Ovary (tissue), 9 donors: Measurements from ENCODE around the gene HMX2. TPM values are rescaled to one million over a fixed set of nuclear protein-coding genes. Genes with fewer than 3 reads are reported as not detected.

Experiments used
- DNase-seq, 5 donors: peaks; one replicate each; pipeline ENCODE4 v3.0.0-alpha.2; 2019 to 2020
- H3K27ac ChIP-seq, 2 donors: fragments of 200-600 bp; one replicate each; pipeline versions ENCODE4 v1.5.1 to v1.8.0; 2019 to 2022
- H3K27me3 ChIP-seq: fragments of 200-600 bp; one replicate; pipeline ENCODE4 v1.8.0; 2022
- H3K36me3 ChIP-seq: fragments of 200-600 bp; sonication (generic); one replicate; pipeline ENCODE4 v1.5.1; 2019
- H3K4me1 ChIP-seq: one replicate; pipeline ENCODE4 v1.8.1; 2013; ENCODE audit warnings: mild to moderate bottlenecking, moderate library complexity; ENCODE audit not compliant: insufficient read depth
- H3K4me3 ChIP-seq: fragments of 200-600 bp; sonication (generic); one replicate; pipeline ENCODE4 v1.5.1; 2017
- H3K9me3 ChIP-seq, 2 donors: fragments of 200-600 bp in 1 of 2; sonication (generic) in 1 of 2; one replicate each; pipeline versions ENCODE4 v1.5.1 to v1.8.1; 2013 to 2019; ENCODE audit warnings: mild to moderate bottlenecking in 1 of 2, moderate library complexity in 1 of 2
- EP300 ChIP-seq: sonication (generic); formaldehyde crosslinking; IDR thresholded peaks from one replicate; pipeline ENCODE4 v1.6.1; 2017; ENCODE audit warnings: antibody characterized with exemption
- POLR2A ChIP-seq: fragments of 450-650 bp; IDR thresholded peaks from one replicate; pipeline ENCODE4 v1.6.1; 2017; ENCODE audit warnings: antibody characterized with exemption, mild to moderate bottlenecking, moderate library complexity
- WGBS, 3 donors: extraction: QIAGEN DNeasy Blood & Tissue Kit in 1 of 3; methylation state at CpG; one replicate each; pipeline versions ENCODE4 v1.1.5 to v1.1.7; 2013 to 2017; 5-methylcytosine and 5-hydroxymethylcytosine counted together
- intact Hi-C, 4 donors: fragments of 100-400 bp; cut with DNase I; formaldehyde crosslinking; loops; one replicate each; pipeline versions ENCODE4 v1.11.0 to v1.15.1; 2022 to 2023
- polyA plus RNA-seq, 2 donors: library from polyadenylated mRNA; stranded (reverse); fragments of 200-250 nt in 1 of 2; fragments of 350-450 nt in 1 of 2; fragmentation: Illumina TruSeq in 1 of 2; extraction: RNeasy Lipid Tissue Mini Kit (QIAGEN cat#74804) in 1 of 2; gene quantifications; one replicate each; pipeline ENCODE4 v1.2.3, GENCODE V29; 2013 to 2014
- total RNA-seq, 7 donors: library from RNA; depleted of rRNA in 2 of 7; stranded (reverse); fragments of >200 nt in 2 of 7; fragmentation: NEBNext Ultra II Directional in 3 of 7; extraction: Animal tissue kit (Norgen Biotek cat#: 25700) in 3 of 7; gene quantifications; one replicate each; pipeline versions ENCODE4 v1.1.0 to v1.2.4, GENCODE V29; 2016 to 2023
- TF ChIP-seq, protein P1 (sequence below), 3 donors: fragments of 450-650 bp in 2 of 3; fragments of 200-600 bp in 1 of 3; IDR thresholded peaks; one replicate each; pipeline versions ENCODE4 v1.5.1 to v1.8.0; 2016 to 2022; ENCODE audit warnings: antibody characterized with exemption in 3 of 3, mild to moderate bottlenecking in 1 of 3
- donor health status: DM: no; HTN: no; CAD: no; lungs with moderate emphysema.
- donor health status: DM: no; HTN: no; CAD: no.
- donor health status: Bipolar disorder and iron deficiency.
- donor health status: DM: yes; HTN: yes; CAD: no.
- donor health status: DM: no; HTN: no; CAD: no.
- donor health status: DM: yes; HTN: yes; CAD: no.

The HMX2 gene
- total and polyA plus RNA-seq, 9 donors, result not detected

DNA sequence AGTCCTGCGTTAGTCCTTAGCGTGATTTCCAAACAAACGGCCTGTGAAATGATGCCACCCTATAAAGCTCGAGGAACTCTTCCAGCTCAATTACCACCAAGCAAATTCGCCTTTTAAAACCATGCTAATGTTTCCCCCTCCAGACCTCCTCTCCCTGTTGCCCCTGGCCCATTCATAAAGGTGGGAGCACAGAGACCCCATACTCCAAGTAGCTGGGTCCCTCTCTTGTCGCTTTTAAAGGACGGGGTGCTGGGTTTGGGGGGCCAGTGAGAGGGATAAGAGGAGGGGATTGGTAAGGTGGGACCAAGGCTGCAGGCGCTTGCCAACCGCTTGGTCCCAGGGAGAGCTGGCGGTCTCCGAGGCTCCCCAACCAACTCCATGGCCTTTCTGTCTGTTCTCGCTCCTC, 1.2 kb downstream of the HMX2 start:
- Histone ChIP-seq H3K36me3 (no peaks in the 10 kb centered on the region), H3K4me3 (no peak overlapping the region), H3K9me3 (no peaks in the 10 kb centered on the region), H3K27me3 (peaks cover 14% of the 10 kb centered on the region), H3K27ac (no peak overlapping the region), H3K4me1 (peaks cover 2% of the 10 kb centered on the region)
- intact Hi-C loops, result no loop called here
- no peak for TF ChIP-seq POLR2A
- TF ChIP-seq EP300, result no peak
- TF ChIP-seq, protein P1, sequence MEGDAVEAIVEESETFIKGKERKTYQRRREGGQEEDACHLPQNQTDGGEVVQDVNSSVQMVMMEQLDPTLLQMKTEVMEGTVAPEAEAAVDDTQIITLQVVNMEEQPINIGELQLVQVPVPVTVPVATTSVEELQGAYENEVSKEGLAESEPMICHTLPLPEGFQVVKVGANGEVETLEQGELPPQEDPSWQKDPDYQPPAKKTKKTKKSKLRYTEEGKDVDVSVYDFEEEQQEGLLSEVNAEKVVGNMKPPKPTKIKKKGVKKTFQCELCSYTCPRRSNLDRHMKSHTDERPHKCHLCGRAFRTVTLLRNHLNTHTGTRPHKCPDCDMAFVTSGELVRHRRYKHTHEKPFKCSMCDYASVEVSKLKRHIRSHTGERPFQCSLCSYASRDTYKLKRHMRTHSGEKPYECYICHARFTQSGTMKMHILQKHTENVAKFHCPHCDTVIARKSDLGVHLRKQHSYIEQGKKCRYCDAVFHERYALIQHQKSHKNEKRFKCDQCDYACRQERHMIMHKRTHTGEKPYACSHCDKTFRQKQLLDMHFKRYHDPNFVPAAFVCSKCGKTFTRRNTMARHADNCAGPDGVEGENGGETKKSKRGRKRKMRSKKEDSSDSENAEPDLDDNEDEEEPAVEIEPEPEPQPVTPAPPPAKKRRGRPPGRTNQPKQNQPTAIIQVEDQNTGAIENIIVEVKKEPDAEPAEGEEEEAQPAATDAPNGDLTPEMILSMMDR (IDR thresholded peaks at IDR 0.05), result no peak
- 3 to 7% (median 5%) methylated on average over 12 of the region's 12 CpGs for WGBS, 3 donors
- no peak for DNase-seq

DNA sequence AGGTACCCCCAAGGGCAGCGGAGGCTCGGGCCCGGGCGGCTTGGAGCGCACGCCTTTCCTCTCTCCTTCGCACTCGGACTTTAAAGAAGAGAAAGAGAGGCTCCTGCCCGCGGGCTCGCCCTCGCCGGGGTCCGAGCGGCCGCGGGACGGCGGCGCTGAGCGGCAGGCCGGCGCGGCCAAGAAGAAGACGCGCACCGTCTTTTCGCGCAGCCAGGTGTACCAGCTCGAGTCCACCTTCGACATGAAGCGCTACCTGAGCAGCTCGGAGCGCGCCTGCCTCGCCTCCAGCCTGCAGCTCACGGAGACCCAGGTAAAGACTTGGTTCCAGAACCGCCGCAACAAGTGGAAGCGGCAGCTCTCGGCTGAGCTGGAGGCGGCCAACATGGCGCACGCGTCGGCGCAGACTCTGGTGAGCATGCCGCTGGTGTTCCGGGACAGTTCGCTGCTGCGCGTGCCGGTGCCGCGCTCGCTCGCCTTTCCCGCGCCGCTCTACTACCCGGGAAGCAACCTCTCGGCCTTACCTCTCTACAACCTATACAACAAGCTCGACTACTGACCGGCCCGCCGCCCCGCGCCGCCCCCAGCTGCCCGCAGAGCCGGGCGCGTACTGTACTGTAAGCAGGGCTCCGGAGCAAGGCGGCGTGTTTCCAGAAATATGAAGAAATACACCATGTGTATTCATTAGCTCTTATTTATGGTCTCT, 1.8 kb downstream of the HMX2 start:
- Histone ChIP-seq H3K36me3 (no peaks in the 10 kb centered on the region), H3K27me3 (peaks cover 14% of the 10 kb centered on the region), H3K27ac (no peak overlapping the region), H3K4me3 (no peak overlapping the region), H3K9me3 (no peaks in the 10 kb centered on the region), H3K4me1 (peaks cover 2% of the 10 kb centered on the region)
- no peak for TF ChIP-seq EP300
- TF ChIP-seq, protein P1 (IDR thresholded peaks at IDR 0.05), result no peak
- TF ChIP-seq POLR2A, result no peak
- no peak for DNase-seq
- WGBS, 3 donors, result 1 to 6% (median 3%) methylated on average over 52 to 76 of the region's 76 CpGs
- intact Hi-C loops, result loop anchor here in 1 of 4 donors (10.0 kb wide), 1 partner anchor 145 kb away; the partner anchor contains the start of genes ACADSB and IKZF5

DNA sequence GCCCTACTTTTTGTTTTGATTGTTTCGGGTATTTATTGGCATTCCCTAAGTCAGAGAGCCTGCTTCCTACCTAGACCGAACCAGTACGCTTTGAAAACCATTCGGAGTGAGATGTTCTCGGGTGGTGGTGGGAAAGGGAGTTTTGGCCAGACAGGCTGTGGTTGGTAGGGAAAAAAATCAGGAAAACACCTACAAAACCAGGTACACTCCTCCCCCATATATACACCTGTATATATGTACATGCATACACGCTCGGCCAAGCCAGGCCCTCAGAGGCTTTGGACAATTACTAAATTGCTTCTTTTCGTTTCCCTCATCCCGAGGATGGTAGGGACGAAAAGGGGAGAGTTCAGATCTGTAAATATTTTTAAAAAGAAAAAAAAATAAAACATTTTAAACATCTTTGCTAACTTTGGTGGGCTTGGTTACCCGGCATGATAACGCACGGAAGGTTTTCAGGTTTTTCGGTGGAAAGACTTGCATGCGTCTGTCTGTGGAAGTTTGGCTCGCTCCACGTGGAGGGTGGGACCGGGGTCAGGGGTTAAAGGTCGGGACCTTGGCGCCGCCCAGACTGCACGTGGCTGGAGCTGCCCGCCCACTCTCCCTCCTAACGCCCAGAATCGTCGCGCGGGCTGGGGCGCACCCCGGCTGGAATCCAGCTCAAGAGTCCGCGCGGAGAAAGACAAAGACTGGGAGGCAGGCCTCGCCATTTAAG, 2.5 kb downstream of the HMX2 start:
- no peak for DNase-seq
- Histone ChIP-seq H3K9me3 (no peaks in the 10 kb centered on the region), H3K4me1 (peaks cover 6% of the 10 kb centered on the region), H3K36me3 (no peaks in the 10 kb centered on the region), H3K4me3 (no peak overlapping the region), H3K27me3 (peaks cover 14% of the 10 kb centered on the region), H3K27ac (no peak overlapping the region)
- TF ChIP-seq POLR2A, result no peak
- TF ChIP-seq EP300, result no peak
- TF ChIP-seq, protein P1 (IDR thresholded peaks at IDR 0.05), result no peak
- intact Hi-C loops, result loop anchor here in 1 of 4 donors (10.0 kb wide), 1 partner anchor 146 kb away; the partner anchor contains the start of genes ACADSB and IKZF5
- WGBS, 3 donors, result 5 to 7% (median 6%) methylated on average over 34 of the region's 34 CpGs

DNA sequence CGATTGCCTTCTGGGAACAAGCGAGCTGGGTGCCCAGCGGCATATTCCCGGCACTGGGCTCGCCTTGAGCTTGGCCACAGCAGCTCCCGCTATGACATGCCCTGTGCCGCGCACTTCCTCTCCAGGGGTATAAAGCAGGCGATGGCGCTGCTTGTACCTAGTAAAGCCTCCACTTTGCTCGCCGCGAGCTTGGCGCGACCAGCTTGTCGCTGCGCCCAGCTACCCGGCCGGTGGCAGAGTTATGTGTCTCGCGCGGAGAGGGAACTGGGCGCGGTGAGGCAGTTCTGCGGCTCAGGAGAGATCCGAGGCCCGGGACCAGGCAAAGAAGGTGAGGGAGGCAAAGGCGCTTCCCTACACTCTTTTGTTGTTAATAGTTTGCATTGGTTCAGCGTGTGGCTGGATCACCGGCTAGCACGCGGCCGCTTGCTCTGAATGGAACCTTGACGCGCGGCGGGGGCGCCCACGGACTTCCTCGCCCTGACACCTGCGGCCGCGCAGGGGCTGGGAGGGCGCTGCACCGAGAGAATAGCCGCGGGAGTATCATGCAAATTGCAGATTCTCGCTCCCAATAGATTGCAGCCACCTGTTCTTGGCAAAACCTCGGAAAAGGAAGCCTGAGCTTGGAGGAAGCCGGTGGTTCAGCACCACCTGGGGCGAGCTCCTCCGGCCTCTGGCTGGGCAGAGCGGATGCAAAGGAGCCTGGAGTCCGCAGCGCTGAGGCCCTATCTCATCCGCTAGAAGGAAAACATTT, 3.2 kb downstream of the HMX2 start:
- Histone ChIP-seq H3K4me3 (no peak overlapping the region), H3K27ac (no peak overlapping the region), H3K27me3 (peaks cover 12% of the 10 kb centered on the region), H3K4me1 (peaks cover 6% of the 10 kb centered on the region), H3K9me3 (no peaks in the 10 kb centered on the region), H3K36me3 (no peaks in the 10 kb centered on the region)
- WGBS, 3 donors, result 3 to 4% (median 4%) methylated on average over 49 to 56 of the region's 56 CpGs
- TF ChIP-seq POLR2A, result no peak
- TF ChIP-seq, protein P1 (IDR thresholded peaks at IDR 0.05), result no peak
- TF ChIP-seq EP300, result no peak
- no peak for DNase-seq
- intact Hi-C loops, result loop anchor here in 1 of 4 donors (10.0 kb wide), 1 partner anchor 146 kb away; the partner anchor contains the start of genes ACADSB and IKZF5
